Measurements from ENCODE around the gene NAIF1. TPM values are rescaled to one million over a fixed set of nuclear protein-coding genes. Genes with fewer than 3 reads are reported as not detected.

The NAIF1 gene
- total and polyA plus RNA-seq, 2 experiments from 2014 or later = 4.9 to 5.5 TPM

DNA sequence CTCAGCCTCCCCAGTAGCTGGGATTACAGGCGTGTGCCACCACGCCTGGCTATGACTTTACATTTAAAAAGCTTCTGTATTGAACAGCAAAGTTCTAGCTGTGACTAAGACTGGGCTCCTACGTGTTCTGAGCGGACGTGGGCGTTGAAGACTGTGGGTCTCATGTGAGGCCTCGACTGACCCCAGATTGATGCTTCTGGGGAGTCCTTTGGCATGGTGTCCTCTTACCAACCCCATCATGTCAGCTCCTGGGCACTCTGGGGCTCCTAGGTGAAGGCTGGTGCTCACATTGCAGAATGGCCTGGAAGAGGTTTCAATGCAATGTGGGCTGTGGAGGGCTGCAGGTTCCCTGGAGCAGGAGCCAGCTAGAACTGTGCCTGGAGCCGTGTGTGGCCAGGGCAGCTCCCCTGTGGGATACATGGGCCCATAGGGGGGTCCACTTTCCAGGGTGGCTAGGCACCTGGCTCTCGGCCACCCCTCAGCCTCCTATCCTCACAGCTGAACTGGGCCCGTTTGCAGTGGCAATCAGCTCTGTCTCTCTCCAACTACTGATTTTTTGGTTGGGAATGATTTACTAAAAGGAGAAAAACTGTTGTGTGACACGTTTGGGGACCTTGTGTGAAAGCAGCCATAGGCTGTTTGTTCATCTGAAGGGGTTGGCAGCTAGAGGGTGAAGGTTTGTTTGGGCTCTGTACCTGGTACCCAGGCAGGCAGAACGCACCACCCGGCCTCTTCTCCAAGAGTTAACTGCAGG lies 30.6 kb upstream of the NAIF1 start:
- Histone ChIP-seq H3K79me2 (replicated peaks; ENCODE audit: insufficient read depth) (peaks cover 59% of the 10 kb centered on the region), H3K36me3 (ENCODE audit: insufficient read depth) (no peaks in the 10 kb centered on the region; the same call in 1 of the 2 replicates), H3K9me2 (ENCODE audit: insufficient read depth) (no peaks in the 10 kb centered on the region), H3K4me2 (peak overlapping the region; percentile 61), H3K4me3 (0 out of 2 replicates have a peak overlapping the region, but pooled peaks have one; percentile 26), H2AFZ (no peak overlapping the region), H3K27me3 (ENCODE audit: insufficient read depth) (no peaks in the 10 kb centered on the region), H4K20me1 (replicated peaks; ENCODE audit: insufficient read depth) (peaks cover 23% of the 10 kb centered on the region), H3F3A (replicated peaks; ENCODE audit: low read depth) (peaks cover 12% of the 10 kb centered on the region; the same call in 1 of the 2 replicates), H3K4me1 (ENCODE audit: insufficient read depth) (peaks cover 35% of the 10 kb centered on the region), H3K27ac (ENCODE audit: low read depth) (peak overlapping the region; percentile 87)
- DNase-seq (ENCODE audit: low spot score) (no peak), ATAC-seq (peak; percentile 2)
- TF ChIP-seq EZH2phosphoT487 (IDR thresholded peaks at IDR 0.05; ENCODE audit: unreplicated experiment) = no peak
- TF ChIP-seq CREB1 (CRISPR knock-in tag; IDR thresholded peaks at IDR 0.05; ENCODE audit: low read depth) = no peak
- TF ChIP-seq ZNF462 (CRISPR knock-in tag; IDR thresholded peaks at IDR 0.05) = no peak
- TF ChIP-seq ZNF114 (CRISPR knock-in tag; IDR thresholded peaks at IDR 0.05) = no peak
- no peak for TF ChIP-seq STAT1 (IDR thresholded peaks at IDR 0.05; ENCODE audit: unreplicated experiment)
- no peak for TF ChIP-seq POLR2AphosphoS5 (IDR thresholded peaks at IDR 0.05; ENCODE audit: low read depth)
- TF ChIP-seq, protein P1, sequence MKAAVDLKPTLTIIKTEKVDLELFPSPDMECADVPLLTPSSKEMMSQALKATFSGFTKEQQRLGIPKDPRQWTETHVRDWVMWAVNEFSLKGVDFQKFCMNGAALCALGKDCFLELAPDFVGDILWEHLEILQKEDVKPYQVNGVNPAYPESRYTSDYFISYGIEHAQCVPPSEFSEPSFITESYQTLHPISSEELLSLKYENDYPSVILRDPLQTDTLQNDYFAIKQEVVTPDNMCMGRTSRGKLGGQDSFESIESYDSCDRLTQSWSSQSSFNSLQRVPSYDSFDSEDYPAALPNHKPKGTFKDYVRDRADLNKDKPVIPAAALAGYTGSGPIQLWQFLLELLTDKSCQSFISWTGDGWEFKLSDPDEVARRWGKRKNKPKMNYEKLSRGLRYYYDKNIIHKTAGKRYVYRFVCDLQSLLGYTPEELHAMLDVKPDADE (IDR thresholded peaks at IDR 0.05) = no peak
- TF ChIP-seq EZH2 (IDR thresholded peaks at IDR 0.05; ENCODE audit: low read depth, unreplicated experiment) = no peak
- no peak for TF ChIP-seq CTCF (conservative IDR thresholded peaks at IDR 0.05; ENCODE audit: low read depth in 2 of 2)
- TF ChIP-seq NANOG (IDR thresholded peaks at IDR 0.05; ENCODE audit: borderline replicate concordance) = no peak
- no peak for TF ChIP-seq ZNF331 (CRISPR knock-in tag; IDR thresholded peaks at IDR 0.05; ENCODE audit: low read depth)
- no peak for TF ChIP-seq REST (IDR thresholded peaks at IDR 0.05; ENCODE audit: unreplicated experiment)
- no peak for TF ChIP-seq JUNB (IDR thresholded peaks at IDR 0.05; ENCODE audit: unreplicated experiment)
- no peaks in the 10 kb centered on the region for H3K9me3 Mint-ChIP-seq
- H3K27me3 Mint-ChIP-seq (ENCODE audit: insufficient read depth, low read depth, poor library complexity) = peaks cover 24% of the 10 kb centered on the region
- peak overlapping the region; percentile 100 for H3K27ac Mint-ChIP-seq
- peaks cover 60% of the 10 kb centered on the region for H3K4me1 Mint-ChIP-seq
- peak overlapping the region; percentile 96 for H3K4me3 Mint-ChIP-seq
- peaks cover 23% of the 10 kb centered on the region for H3K36me3 Mint-ChIP-seq (ENCODE audit: low read depth)

Data from GM23338 (cell line).